HL-60 (cell line): ENCODE data around the gene RICTOR.

Source experiments
- DNase-seq, 2 experiments: peaks; one replicate each; pipeline ENCODE4 v3.0.0-alpha.2; 2010 to 2020; ENCODE audit warnings: low read depth in 1 of 2, low spot score in 1 of 2
- H3K27ac ChIP-seq: fragments of 250-450 bp; sonication (Bioruptor Pico); replicated peaks from 2 replicates; pipeline ENCODE4 v1.5.1; 2020; ENCODE audit warnings: mild to moderate bottlenecking, moderate library complexity
- H3K27me3 ChIP-seq: fragments of 250-450 bp; sonication (Bioruptor Pico); 2 replicates; pipeline ENCODE4 v1.5.1; 2021; ENCODE audit warnings: mild to moderate bottlenecking, moderate library complexity; ENCODE audit not compliant: insufficient read depth, poor library complexity, severe bottlenecking
- H3K4me3 ChIP-seq: replicated peaks from 2 replicates; pipeline ENCODE4 v1.5.1; 2011; ENCODE audit warnings: mild to moderate bottlenecking, control low read depth, low read length; ENCODE audit not compliant: insufficient read depth
- GABPA ChIP-seq: IDR thresholded peaks from 2 replicates; pipeline ENCODE4 v1.6.1; 2012; ENCODE audit warnings: low read depth
- POLR2AphosphoS5 ChIP-seq: IDR thresholded peaks from 2 replicates; pipeline ENCODE4 v1.6.1; 2012; ENCODE audit warnings: low read depth
- REST ChIP-seq: IDR thresholded peaks from 2 replicates; pipeline ENCODE4 v1.6.1; 2012; ENCODE audit warnings: low read depth; ENCODE audit not compliant: insufficient replicate concordance
- SPI1 ChIP-seq: IDR thresholded peaks from 2 replicates; pipeline ENCODE4 v1.6.1; 2012; ENCODE audit warnings: low read depth, mild to moderate bottlenecking, borderline replicate concordance
- TF ChIP-seq, protein P1 (sequence below): IDR thresholded peaks from one replicate; pipeline ENCODE4 v1.5.1; 2011; ENCODE audit warnings: low read length, control low read depth, inconsistent platforms; ENCODE audit not compliant: insufficient read depth

RICTOR gene

GRCh38 chr5:39068099-39068498 is 6.1 kb downstream of the RICTOR start:
- Histone ChIP-seq H3K27ac (no peak overlapping the region), H3K27me3 (no peaks in the 10 kb centered on the region), H3K4me3 (no peak overlapping the region)
- TF ChIP-seq, protein P1, sequence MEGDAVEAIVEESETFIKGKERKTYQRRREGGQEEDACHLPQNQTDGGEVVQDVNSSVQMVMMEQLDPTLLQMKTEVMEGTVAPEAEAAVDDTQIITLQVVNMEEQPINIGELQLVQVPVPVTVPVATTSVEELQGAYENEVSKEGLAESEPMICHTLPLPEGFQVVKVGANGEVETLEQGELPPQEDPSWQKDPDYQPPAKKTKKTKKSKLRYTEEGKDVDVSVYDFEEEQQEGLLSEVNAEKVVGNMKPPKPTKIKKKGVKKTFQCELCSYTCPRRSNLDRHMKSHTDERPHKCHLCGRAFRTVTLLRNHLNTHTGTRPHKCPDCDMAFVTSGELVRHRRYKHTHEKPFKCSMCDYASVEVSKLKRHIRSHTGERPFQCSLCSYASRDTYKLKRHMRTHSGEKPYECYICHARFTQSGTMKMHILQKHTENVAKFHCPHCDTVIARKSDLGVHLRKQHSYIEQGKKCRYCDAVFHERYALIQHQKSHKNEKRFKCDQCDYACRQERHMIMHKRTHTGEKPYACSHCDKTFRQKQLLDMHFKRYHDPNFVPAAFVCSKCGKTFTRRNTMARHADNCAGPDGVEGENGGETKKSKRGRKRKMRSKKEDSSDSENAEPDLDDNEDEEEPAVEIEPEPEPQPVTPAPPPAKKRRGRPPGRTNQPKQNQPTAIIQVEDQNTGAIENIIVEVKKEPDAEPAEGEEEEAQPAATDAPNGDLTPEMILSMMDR, result no peak
- TF ChIP-seq REST (no peak), POLR2AphosphoS5 (no peak), GABPA (no peak), SPI1 (no peak)
- DNase-seq, result no peak

- H3K4me3 ChIP-seq, result no peak overlapping the region
- no peak for DNase-seq
- no peaks in the 10 kb centered on the region for H3K27me3 ChIP-seq
- no peak overlapping the region for H3K27ac ChIP-seq
- TF ChIP-seq, protein P1, result no peak
- TF ChIP-seq GABPA (no peak), REST (no peak), SPI1 (no peak), POLR2AphosphoS5 (no peak)
Observed at GRCh38 chr5:39064450-39064849, 9.7 kb downstream of the RICTOR start.

- no peaks in the 10 kb centered on the region for H3K27me3 ChIP-seq
- no peak overlapping the region for H3K4me3 ChIP-seq
- no peak for DNase-seq
- H3K27ac ChIP-seq, result no peak overlapping the region
- TF ChIP-seq REST (no peak), POLR2AphosphoS5 (no peak), SPI1 (no peak), GABPA (no peak)
- TF ChIP-seq, protein P1, result no peak
Observed at GRCh38 chr5:39063037-39063436, 11.2 kb downstream of the RICTOR start.
